HL-60/S4 treated with phorbol 12-myristate 13-acetate at 8.2 ng/mL for 4 days and 3 days (cell line): ENCODE results near the gene ANKLE1.
"Not testable (repeated sequence)": the region's sequence is repeated elsewhere in the genome, so short reads cannot be mapped to it uniquely, and the experiment has no call there.

Experiments used
- in situ Hi-C: fragments of 300-500 bp; cut with MboI; formaldehyde crosslinking; loops from 2 replicates; pipeline ENCODE4 v1.15.0; 2022; ENCODE audit warnings: low sequenced_read_pairs

The ANKLE1 gene

DNA sequence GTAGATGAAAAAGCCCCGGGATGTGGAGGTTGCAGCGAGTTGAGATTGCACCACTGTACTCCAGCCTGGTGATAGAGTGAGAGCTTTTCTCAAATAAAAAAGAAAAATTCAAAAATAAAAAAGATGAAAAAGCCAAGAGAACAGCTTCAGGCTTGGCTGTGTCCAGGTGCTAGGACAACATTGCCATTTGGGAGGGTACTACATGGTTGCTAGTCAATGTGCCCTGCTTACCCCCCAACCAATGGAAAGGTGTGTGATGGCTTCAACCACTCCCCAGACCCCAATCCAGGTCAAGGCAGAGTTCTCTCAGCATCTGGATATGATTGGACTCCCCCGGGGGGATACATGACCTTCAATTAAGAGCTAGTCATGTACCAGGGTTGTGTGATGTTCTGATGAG, 2.3 kb upstream of the ANKLE1 start:
- in situ Hi-C loops, result no loop called here

DNA sequence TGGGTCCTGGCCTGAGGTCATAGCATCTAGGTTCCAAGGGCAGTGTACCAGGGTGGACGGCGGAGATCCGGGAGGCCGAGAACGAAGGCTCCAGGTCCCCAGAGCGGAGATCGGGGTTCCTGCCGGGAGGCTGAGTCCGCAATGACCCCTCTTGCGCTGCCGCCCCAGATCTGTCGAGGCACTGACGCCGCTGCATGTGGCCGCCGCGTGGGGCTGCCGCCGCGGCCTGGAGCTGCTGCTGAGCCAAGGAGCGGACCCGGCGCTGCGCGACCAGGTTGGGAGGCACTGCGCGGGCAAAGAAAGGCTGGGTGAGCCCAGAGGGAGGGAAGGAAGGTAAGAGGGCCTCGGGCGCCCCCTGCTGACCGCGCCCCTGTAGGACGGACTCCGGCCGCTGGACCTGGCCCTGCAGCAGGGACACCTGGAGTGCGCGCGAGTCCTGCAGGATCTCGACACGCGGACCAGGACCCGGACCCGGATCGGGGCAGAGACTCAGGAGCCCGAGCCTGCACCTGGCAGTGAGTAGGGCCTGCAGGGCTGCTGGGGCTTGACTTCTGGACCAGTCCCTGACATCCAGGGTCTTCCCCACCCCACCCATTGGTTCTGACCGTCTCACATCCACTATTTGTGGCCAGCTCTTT, 906 bp downstream of the ANKLE1 start:
- in situ Hi-C loops, result loop anchor here (10.0 kb wide), 1 partner anchor 518 kb away; no protein-coding TSS in a partner anchor

DNA sequence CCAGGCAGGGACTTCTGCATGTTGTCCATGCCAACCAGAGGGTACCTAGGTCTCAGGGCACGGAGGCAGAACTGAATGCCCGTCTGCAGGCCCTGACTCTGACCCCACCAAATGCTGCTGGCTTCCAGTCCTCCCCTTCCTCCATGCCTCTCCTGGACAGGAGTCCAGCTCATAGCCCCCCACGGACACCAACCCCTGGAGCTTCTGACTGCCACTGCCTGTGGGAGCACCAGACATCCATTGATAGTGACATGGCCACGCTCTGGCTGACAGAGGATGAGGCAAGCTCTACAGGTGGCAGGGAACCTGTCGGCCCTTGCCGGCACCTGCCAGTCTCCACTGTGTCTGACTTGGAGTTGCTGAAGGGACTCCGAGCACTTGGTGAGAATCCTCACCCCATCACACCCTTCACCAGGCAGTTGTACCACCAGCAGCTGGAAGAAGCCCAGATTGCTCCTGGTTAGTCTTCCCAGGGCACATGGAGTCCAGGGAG, 1.8 kb downstream of the ANKLE1 start:
- in situ Hi-C loops, result loop anchor here (10.0 kb wide), 1 partner anchor 519 kb away; no protein-coding TSS in a partner anchor

DNA sequence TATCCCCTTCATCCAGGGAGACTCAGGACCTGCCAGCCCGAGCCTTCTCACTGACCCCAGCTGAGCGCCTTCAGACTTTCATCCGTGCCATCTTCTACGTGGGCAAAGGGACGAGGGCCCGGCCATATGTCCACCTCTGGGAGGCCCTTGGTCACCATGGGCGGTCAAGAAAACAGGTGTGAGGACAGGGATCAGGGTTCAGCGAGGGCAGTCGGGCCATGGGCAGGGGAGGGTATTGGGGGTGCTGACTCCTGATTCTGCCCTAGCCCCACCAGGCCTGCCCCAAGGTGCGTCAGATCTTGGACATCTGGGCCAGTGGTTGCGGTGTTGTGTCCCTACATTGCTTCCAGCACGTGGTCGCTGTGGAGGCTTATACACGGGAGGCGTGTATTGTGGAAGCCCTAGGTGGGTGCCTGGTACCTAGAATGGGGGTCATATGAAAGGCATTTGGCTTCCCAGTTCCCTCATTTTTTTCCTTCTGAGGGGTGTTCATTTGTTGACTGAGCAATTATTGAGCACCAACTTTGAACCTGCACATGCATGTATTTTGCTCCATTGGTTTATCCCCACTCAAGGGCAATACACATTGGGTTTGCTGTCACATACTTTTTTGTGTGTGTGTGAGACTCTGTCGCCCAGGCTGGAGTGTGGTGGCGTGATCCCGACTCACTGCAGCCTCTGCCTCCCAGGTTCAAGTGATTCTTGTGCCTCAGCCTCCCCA, 3.9 kb downstream of the ANKLE1 start:
- in situ Hi-C loops, result loop anchor here (10.0 kb wide), 1 partner anchor 521 kb away; no protein-coding TSS in a partner anchor

DNA sequence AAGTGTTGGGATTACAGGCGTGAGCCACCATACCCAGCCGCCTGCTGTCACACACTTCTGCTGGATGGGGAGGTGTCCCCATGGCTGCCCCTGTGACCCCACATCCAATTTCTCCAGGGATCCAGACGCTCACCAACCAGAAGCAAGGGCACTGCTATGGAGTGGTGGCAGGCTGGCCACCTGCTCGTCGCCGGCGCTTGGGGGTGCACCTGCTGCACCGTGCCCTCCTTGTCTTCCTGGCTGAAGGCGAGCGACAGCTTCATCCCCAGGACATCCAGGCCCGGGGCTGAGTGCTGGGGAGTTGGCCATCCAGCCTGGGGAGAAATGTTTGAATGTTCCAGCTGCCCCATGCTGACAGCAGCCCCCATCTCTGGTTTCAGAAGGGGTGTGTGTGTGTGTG, 4.6 kb downstream of the ANKLE1 start:
- in situ Hi-C loops, result loop anchor here (10.0 kb wide), 1 partner anchor 521 kb away; no protein-coding TSS in a partner anchor

DNA sequence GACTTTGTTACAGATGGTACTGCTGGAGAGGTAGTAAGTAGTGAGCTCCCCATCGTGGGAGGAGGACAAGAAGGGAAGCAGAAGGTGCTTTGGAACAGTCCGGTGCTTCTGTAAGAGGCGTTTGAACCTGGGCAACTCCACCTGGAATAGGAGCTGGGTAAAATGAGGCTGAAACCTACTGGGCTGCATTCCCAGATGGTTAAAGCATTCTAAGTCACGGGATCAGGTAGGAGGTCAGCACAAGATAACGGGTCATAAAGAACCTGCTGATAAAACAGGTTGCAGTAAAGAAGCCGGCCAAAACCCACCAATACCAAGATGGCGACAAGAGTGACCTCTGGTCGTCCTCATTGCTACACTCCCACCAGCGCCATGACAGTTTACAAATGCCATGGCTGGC, 5.1 kb downstream of the ANKLE1 start:
- in situ Hi-C loops, result loop anchor here (10.0 kb wide), 1 partner anchor 522 kb away; no protein-coding TSS in a partner anchor

DNA sequence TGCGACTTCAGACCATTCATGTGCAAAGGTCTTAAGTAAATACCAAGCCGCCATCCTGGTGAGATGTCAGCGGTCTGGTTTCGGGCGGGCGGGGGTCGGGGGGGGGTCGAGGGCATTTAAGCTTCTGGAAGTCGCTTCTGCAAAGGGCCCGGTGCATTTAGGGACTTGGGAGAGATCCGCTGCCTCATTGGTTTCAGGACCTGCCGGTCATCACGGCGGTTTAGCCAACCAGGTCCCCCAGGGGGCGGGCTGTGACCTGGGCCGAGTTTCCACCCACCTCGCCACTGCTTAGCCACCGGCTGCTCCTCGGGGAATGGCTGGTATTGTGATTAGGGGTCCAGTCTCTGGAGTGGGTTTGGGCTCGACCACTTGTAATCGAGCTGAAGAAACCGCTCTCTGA, 7.8 kb downstream of the ANKLE1 start:
- in situ Hi-C loops, result loop anchor here (10.0 kb wide), 1 partner anchor 525 kb away; no protein-coding TSS in a partner anchor

DNA sequence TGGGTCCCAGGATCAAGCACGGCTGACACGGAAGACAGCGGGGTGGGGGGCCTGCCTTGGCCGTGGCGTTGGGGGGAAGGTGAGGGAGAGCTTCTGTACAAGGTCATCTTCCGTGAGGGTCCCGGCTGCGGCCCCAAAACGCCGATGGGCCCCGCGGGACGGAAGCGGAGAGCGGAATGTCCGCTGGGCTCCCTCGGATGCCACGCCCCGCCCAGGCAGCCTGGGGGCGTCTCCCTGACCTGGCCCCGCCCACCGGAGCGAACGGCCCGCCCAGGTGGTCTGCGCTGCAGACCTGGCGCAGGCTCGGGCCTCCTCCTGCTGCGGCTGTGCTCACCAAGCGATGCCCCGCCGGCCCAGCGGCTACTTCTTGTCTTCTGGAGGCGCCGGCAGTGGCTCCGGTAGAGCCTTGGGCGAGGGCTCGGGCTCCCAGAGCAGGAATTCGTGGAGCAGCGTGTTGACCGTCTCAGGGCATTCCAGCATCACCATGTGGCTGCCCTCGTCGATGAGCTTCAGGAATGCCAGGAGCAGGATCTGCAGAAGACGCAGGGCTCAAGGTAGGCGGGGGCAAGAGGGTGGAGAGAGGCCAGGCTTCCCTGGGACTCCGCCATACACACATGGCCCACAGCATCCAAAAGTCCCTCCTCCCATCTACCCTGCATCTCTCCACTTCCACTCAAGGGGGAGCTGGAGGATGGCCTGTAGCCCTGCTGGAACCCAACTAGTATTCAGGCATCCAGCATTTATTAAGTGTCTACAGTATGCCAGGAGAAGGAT, 10.8 kb downstream of the ANKLE1 start:
- in situ Hi-C loops, result no loop called here

DNA sequence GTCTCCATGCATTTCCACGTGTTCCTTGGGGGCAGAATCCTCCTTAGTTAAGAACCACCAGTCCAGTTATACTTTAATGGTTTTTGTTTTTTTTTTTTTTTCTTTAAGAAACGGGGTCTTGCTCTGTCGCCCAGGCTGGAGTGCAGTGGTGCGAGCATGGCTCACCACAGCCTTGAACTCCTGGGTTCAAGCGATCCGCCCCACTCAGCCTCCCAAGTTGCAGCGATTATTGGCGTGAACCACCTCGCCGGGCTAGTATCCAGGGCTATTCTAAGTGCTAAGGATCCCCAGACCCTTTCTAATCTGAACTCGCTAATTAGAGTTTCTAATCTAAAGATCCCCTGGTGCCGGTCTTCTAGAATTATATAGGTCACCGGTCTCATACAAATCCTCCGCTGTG, 11.9 kb downstream of the ANKLE1 start:
- in situ Hi-C loops, result no loop called here

DNA sequence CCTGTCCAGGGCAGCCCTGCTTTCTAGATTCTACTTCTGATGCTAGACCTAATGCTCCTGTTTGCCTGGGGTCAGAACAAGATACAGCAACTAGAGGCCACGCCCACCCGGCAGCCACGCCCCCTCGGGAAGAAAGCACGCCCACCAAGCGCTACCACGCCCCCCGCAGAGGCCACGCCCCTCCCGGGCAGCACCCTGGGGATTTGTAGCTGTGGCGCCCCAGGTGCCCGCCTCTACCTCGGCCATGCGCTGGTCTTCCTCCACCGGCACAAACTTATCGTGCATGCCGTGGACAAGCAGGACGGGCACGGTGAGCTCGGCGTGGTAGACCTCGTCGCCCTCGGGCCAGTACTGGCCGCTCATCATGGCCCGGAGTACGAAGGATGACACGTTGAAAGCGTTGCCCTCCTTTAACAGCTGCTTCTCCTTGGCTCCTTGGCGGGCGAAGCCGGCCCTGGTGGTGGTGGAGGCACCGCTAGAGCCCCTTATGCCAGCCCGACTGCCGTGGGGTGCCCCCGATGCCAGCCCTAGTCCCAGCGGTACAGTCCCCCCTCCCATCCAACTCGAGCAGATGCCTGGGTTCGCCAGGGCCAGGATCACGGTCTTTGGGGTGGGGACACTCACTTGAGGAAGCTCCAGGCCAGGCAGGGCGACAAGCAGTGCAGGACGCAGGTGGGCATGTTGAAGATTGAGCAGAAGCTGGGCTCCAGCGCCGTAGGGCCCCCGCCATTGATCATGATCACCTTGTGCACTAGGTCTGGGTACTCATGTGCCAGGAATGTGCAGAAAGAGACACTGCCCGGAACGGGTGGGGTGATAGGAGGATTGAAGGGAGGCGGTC, 12.6 kb downstream of the ANKLE1 start:
- in situ Hi-C loops, result no loop called here

DNA sequence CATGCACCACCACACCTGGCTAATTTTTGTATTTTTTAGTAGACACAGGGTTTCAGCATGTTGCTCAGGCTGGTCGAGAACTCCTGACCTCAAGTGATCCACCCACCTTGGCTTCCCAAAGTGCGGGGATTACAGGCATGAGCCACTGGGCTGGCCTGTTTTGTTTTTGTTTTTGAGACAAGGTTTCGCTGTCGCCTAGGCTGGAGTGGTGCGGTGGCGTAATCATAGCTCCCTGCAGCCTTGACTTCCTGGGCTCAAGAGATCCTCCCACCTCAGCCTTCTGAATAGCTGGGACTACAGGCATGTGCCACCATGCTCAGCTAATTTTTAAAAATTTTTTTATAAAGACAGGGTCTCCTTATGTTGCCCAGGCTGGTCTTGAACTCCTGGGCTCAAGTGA, 13.8 kb downstream of the ANKLE1 start:
- in situ Hi-C loops, result not testable (repeated sequence)

DNA sequence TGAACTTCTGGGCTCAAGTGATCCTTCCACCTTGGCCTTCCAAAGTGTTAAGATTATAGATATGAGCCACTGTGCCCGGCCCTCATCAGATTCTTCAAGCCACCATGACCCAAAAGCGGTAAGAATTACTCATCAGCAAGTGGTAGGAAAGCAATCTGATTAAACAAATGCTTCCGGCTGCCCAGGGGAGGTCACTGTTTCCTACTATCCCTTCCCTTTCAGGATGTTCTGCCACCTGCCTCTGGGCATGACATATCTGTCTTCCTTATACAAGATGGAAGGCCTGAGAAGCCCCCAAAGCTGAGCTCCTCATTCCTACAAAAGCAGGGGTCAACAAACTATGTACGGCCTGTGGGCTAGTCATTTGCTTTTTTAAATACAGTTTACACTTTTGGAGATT, 14.6 kb downstream of the ANKLE1 start:
- in situ Hi-C loops, result no loop called here

DNA sequence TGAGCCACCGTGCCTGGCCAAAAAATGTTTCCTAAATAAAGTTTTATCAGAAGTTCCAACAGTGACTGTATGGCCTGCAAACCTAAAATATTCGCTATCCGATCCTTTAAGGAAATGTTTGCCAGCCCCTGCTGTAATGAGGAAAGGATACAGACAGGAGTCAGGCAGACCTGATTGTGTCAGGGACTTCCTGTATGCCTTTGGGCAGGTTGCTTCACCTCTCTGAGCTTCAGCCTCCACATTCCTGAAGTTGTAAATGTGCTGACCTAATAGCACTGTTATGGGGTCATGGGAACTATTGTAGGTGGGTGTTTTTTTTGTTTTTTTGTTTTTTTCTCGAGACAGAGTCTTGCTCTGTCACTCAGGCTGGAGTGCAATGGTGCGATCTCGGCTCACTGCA, 15.3 kb downstream of the ANKLE1 start:
- in situ Hi-C loops, result no loop called here

DNA sequence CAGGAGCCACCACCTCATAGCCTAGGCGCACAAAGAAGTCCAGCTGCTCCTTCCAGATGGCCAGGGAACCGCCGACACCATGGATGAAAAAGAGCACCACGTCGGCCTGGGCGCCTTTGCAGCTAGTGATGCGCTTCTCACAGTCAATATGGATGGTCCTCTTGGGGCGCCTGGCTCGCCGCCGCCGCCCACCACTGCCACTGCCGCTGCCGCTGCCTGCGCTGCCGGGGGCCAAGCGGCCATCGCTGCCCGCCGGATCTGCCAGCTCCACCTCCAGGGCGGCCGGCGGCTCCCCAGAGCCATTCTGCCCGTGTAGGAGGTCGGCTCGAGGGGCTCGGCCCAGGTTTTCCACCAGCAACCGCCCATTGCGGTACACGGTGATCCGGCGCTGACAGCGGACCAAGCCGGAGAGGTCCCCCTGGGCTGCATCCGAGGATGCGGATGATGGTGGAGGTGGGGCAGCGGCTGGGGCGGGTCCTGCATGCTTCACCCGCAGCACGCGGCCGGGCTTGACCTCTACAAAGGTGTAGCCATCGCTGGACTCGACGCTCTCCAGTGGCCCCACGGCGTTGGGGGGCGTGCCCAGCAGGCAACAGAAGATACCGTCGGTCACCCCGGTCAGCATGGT, 19.4 kb downstream of the ANKLE1 start:
- in situ Hi-C loops, result no loop called here

DNA sequence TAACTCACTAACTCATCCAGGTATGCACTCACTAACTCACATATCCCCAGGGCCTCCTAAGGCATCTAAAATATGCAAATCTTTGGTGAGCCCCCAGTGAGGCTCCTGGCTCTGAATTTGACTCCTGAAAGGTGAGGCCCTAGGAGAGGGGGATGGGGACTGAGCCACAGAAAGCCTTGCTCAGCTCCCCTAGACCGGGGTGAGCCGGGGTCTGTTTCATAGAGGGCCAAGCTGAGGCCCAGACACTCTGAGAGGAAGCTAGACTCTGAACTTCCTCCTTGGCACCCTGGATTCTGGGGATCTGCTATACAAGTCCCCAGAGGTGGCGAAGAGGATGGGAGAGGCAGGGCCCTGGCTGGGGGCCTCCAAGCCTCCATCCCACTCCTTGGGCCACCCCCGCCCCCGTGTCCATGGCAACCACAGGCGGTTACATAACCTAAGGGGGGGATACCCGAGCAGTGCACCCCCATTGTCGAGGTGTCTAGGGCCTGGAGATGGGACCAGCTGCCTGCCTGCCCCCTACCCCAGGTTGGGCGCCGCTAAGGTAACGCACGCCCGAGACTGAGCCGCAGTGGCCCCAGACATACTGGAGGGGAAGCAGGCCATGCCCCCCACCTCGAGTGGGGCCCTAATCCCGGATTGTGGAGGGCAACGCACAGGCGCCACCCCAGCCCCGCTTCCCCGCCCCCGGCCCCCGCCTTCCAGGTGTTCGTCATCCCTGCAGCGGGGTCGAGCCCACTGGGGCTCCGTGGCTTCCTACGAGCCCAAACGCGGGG, 20.9 kb downstream of the ANKLE1 start:
- in situ Hi-C loops, result no loop called here

DNA sequence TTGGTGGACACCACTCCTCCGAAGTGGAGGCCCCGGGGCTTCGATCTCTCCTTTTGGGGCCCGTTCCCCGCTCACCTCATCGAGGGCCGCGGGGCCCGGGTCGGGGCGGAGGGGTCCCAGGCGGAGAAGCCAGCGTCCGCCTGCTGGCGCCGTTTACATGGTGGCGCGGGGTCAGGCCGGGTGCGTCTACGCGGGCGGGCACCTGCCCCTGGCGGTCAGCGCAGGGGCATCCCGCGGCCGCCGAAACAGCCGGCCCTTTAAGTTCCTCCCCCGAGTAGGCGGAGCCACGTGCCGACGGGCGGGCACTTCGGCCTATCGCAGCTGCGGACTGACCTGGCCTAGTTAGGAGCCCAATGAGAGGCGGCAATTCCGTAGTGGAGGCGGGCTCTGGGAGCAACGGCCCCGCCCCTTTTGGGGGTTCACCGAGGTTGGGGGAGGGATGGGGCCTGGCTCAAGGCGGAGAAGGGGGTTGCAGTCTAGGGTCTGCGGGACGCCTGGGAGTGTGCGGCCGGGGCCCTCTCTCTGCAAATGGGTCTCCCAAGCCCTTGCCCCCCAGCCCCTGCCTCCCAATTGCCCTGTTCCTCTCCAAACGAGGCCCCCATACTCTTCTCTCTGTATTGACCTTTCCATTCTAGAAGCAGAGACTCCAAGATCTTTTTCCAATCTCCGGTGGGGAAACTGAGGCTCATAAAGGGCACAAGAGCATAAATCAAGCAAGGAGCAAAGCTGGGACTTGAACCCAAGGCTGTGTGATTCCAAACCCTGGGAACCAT, 21.7 kb downstream of the ANKLE1 start, which contains the start of gene ABHD8:
Gene ABHD8, minus strand, starts transcription at position 259 of the 773 bp plus-strand sequence. CDS start 1,809 bp downstream, outside the sequence.
- in situ Hi-C loops, result no loop called here

DNA sequence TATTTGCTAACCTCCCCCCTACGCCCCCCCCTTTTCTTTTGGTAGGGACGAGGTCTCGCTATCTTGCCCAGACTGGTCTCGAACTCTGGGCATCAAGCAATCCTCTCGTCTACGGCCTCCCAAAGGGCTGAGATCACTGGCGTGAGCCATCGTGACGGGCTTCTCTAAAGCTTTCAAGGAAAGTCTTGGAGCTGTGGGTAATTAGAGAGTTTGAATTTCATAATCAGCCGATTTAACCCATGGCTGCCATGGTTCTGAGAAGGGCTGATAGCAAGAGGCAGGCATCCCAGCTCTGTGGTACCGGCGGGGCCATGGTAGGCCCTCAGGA, 22.2 kb downstream of the ANKLE1 start:
- in situ Hi-C loops, result no loop called here

DNA sequence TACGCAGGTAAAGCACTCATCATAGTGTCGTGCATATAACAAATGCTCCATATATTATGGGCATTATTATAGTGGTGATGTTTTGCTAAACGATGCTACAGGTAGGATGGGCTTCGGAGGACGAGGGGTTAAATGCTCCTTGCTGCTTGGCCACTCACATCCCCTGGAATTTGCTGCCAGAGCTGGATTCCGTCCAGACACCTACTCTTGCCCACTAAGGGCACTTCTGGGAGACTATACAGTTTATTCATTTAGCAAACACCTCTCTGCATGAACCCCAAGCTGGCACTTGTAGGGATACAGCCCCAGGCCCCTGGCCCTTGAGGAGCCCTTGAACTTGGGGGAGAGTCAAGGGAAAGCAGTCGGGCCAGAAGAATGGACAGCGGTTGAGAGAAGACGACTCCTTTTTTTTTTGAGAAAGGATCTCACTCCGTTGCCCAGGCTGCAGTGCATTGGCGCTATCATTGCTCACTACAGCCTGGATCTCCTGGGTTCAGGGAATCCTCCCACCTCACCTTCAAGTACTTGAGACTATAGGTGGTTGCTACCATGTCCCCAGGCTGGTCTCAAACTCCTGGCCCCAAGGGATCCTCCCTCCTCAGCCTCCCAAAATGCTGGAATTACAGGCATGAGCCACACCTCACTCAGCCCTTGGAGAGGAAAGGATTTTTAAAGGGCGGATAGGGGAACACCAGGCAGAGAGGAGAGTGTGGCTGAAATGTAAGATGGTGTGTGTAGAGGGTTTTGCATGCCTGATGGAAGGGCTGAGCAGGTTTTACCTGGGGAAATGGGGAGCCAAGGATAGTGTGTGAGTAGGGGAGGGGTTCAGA, 22.9 kb downstream of the ANKLE1 start:
- in situ Hi-C loops, result no loop called here
